ENCODE data around the gene CIB4. TPM values are rescaled to one million over a fixed set of nuclear protein-coding genes. Genes with fewer than 3 reads are reported as not detected.

The CIB4 gene
- 0.17 to 0.19 TPM in 2 of 5 replicates, not detected in the others for total RNA-seq (2022; extraction: Qiagen RNA extraction)

GRCh38 chr2:26640781-26641564 is at the start of gene CIB4:
CIB4 (minus strand) TSS chr2:26641366; CDS start chr2:26641314, 52 bp downstream.

Other genes starting within 250 kb of the CIB4 start
- gene DRC1, start 239.4 kb downstream of the CIB4 start, total RNA-seq (2022; extraction: Qiagen RNA extraction) = 0.11 to 0.35 TPM (median 0.29 TPM) in 5 replicates
- 0.11 to 0.26 TPM (median 0.13 TPM) in 5 replicates for gene OTOF, start 163.2 kb downstream of the CIB4 start, total RNA-seq (2022; extraction: Qiagen RNA extraction)
- gene KCNK3, start 51.4 kb upstream of the CIB4 start, total RNA-seq (2022; extraction: Qiagen RNA extraction) = 0.49 to 0.90 TPM (median 0.77 TPM) in 5 replicates
- 34.2 to 37.7 TPM (median 35.4 TPM) in 5 replicates for gene SLC35F6, start 122.9 kb upstream of the CIB4 start, total RNA-seq (2022; extraction: Qiagen RNA extraction)
- gene CENPA, start 144.7 kb upstream of the CIB4 start, total RNA-seq (2022; extraction: Qiagen RNA extraction) = 46.5 to 51.7 TPM (median 50.2 TPM) in 5 replicates
- gene DPYSL5, start 206.8 kb upstream of the CIB4 start, total RNA-seq (2022; extraction: Qiagen RNA extraction) = 4.1 to 5.6 TPM (median 5.2 TPM) in 5 replicates